PC-9 (cell line): ENCODE measurements around the gene PGM2. TPM values are rescaled to one million over a fixed set of nuclear protein-coding genes. Genes with fewer than 3 reads are reported as not detected.

Experiments
- BruUV-seq: library from RNA; stranded (reverse); fragments of 400-500 nt; replicated peaks from 2 replicates; lab custom pipeline; 2021; lab: Mats Ljungman, UMichigan
- CTCF ChIA-PET: fragments of 300-600 bp; sonication (Branson Sonifier 250); formaldehyde crosslinking; loops from one replicate; lab custom pipeline; 2022; ENCODE audit warnings: antibody characterized with exemption; lab: Charles Lee
- POLR2A ChIA-PET: fragments of 300-600 bp; sonication (Branson Sonifier 250); formaldehyde crosslinking; loops from one replicate; lab custom pipeline; 2022; ENCODE audit warnings: antibody characterized with exemption; ENCODE audit not compliant: unreplicated experiment; lab: Charles Lee
- DNase-seq, 2 experiments: peaks; one replicate each; pipeline versions ENCODE4 v3.0.0 to v3.0.0-alpha.2; 2015 to 2022; ENCODE audit warnings: mixed read lengths in 1 of 2
- H2AFZ ChIP-seq: fragments of 200-600 bp; sonication (generic); 2 replicates; pipeline ENCODE4 v1.8.1; 2017; ENCODE audit warnings: antibody characterized with exemption
- H3F3A ChIP-seq: fragments of 200-600 bp; sonication (generic); 2 replicates; pipeline ENCODE4 v1.8.1; 2017; ENCODE audit warnings: antibody characterized with exemption, mild to moderate bottlenecking, low read depth; ENCODE audit not compliant: insufficient read depth
- H3K27ac ChIP-seq: fragments of 200-600 bp; sonication (generic); 2 replicates; pipeline ENCODE4 v1.6.1; 2016; ENCODE audit warnings: mixed run types
- H3K27me3 ChIP-seq: fragments of 200-600 bp; sonication (generic); 2 replicates; pipeline ENCODE4 v1.6.1; 2016; ENCODE audit warnings: low read depth, mixed run types; ENCODE audit not compliant: insufficient read depth
- H3K36me3 ChIP-seq: fragments of 200-600 bp; sonication (generic); 2 replicates; pipeline ENCODE4 v1.6.1; 2016; ENCODE audit warnings: low read depth, mixed run types
- H3K4me1 ChIP-seq: fragments of 200-600 bp; sonication (generic); replicated peaks from 2 replicates; pipeline ENCODE4 v1.6.1; 2016; ENCODE audit warnings: mixed run types; ENCODE audit not compliant: insufficient read depth
- H3K4me2 ChIP-seq: fragments of 200-600 bp; sonication (generic); 2 replicates; pipeline ENCODE4 v1.6.1; 2017; ENCODE audit warnings: mixed run types
- H3K4me3 ChIP-seq: fragments of 200-600 bp; sonication (generic); 2 replicates; pipeline ENCODE4 v1.6.1; 2016; ENCODE audit warnings: mixed run types
- H3K79me2 ChIP-seq: fragments of 200-600 bp; sonication (generic); 2 replicates; pipeline ENCODE4 v1.6.1; 2017; ENCODE audit warnings: low read depth, mixed run types
- H3K9me2 ChIP-seq: fragments of 200-600 bp; sonication (generic); 2 replicates; pipeline ENCODE4 v1.8.1; 2017; ENCODE audit warnings: mild to moderate bottlenecking; ENCODE audit not compliant: insufficient read depth
- H3K9me3 ChIP-seq: fragments of 200-600 bp; sonication (generic); 2 replicates; pipeline ENCODE4 v1.8.1; 2016; ENCODE audit warnings: low read depth; ENCODE audit not compliant: insufficient read depth
- H4K20me1 ChIP-seq: fragments of 200-600 bp; sonication (generic); 2 replicates; pipeline ENCODE4 v1.8.1; 2017; ENCODE audit not compliant: insufficient read depth
- EZH2 ChIP-seq: fragments of 200-600 bp; sonication (generic); IDR thresholded peaks from 2 replicates; pipeline ENCODE4 v1.8.0; 2017; ENCODE audit warnings: antibody characterized with exemption, low read depth
- intact Hi-C: fragments of 100-400 bp; cut with micrococcal nuclease; formaldehyde crosslinking; loops from one replicate; pipeline ENCODE4 v1.10.0; 2022; ENCODE audit not compliant: unreplicated experiment
- total RNA-seq: library from RNA; stranded (reverse); gene quantifications from 2 replicates; pipeline ENCODE4 v1.2.3, GENCODE V29; 2021
- TF ChIP-seq, protein P1 (sequence below): fragments of 200-600 bp; sonication (generic); conservative IDR thresholded peaks from 2 replicates; pipeline ENCODE4 v1.6.1; 2017; ENCODE audit warnings: mixed run types, antibody characterized with exemption, mild to moderate bottlenecking, moderate library complexity

PGM2 gene
- total RNA-seq, 1 experiment from 2014 or later = 32.5 TPM

DNA sequence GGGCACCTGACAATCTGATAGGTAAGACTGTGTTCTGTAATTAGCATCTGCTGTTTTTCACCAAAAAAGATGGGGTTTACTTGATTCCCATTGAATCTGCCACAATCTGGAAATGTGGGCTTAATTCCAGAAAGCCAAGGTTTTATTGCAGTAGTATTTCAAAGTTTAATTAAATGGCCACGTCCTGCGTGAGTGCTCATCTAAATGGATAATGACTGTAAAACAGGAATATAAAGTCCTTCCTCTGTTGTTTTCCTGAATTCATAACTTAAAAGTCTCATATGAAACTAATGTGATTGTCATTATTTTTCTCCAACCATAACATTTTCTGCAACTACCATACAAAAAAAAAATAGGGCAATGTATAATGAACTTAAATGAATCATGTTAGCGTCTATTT, 2.4 kb downstream of the PGM2 start:
- H3K36me3 ChIP-seq = peaks cover 22% of the 10 kb centered on the region; the same call in 1 of the 2 replicates
- H3K4me2 ChIP-seq = peak overlapping the region; percentile 86; the same call in 1 of the 2 replicates
- BruUV-seq = no TSS peak
- no peak overlapping the region for H3K27ac ChIP-seq
- peaks cover 18% of the 10 kb centered on the region for H3K79me2 ChIP-seq
- H3K27me3 ChIP-seq = no peaks in the 10 kb centered on the region
- CTCF ChIA-PET = no interaction called here
- H2AFZ ChIP-seq = no peak overlapping the region
- no peaks in the 10 kb centered on the region for H3K9me3 ChIP-seq
- peaks cover 20% of the 10 kb centered on the region for H3K4me1 ChIP-seq
- H3K4me3 ChIP-seq = no peak overlapping the region
- TF ChIP-seq, protein P1, sequence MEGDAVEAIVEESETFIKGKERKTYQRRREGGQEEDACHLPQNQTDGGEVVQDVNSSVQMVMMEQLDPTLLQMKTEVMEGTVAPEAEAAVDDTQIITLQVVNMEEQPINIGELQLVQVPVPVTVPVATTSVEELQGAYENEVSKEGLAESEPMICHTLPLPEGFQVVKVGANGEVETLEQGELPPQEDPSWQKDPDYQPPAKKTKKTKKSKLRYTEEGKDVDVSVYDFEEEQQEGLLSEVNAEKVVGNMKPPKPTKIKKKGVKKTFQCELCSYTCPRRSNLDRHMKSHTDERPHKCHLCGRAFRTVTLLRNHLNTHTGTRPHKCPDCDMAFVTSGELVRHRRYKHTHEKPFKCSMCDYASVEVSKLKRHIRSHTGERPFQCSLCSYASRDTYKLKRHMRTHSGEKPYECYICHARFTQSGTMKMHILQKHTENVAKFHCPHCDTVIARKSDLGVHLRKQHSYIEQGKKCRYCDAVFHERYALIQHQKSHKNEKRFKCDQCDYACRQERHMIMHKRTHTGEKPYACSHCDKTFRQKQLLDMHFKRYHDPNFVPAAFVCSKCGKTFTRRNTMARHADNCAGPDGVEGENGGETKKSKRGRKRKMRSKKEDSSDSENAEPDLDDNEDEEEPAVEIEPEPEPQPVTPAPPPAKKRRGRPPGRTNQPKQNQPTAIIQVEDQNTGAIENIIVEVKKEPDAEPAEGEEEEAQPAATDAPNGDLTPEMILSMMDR = no peak
- TF ChIP-seq EZH2 = no peak
- H4K20me1 ChIP-seq = no peaks in the 10 kb centered on the region
- intact Hi-C loops = loop anchor here (5.0 kb wide), 1 partner anchor 63 kb away; the partner anchor contains the start of gene TBC1D1
- no peaks in the 10 kb centered on the region for H3F3A ChIP-seq
- POLR2A ChIA-PET = no interaction called here
- H3K9me2 ChIP-seq = no peaks in the 10 kb centered on the region
- no peak for DNase-seq

DNA sequence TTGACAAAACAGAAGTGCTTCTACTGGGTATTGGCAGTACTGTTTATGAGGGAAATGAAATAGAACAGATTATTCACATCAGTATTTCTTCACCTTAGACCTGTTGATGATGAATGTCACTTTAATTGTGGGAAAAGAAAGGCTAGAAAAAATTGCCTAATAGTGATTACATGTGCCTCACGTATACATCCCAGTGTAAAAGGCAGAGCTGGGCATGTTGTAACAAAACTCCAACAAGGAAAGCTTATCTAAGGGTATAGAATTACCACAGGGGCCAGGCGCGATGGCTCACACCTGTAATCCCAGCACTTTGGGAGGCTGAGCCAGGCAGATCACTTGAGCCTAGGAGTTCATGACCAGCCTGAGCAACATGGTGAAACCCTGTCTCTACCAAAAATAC, 4.2 kb downstream of the PGM2 start:
- DNase-seq = no peak

DNA sequence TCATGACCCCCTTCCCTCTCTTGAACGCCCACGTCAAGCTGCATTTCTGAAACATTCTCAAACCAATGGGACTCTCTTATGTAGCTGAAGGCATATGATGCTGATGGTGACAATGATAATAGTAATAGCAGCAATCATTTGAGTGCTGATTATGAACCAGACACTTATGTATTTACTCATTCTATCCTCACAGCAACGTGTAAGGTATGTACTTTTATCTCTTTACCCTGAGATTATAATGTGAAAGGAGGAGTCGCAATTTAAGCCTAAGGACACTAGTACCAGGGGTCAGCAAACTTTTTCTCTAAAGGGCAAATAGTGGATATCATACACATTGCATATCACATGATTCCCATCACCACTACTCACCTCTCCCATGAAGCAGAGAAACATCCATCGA, 8.5 kb downstream of the PGM2 start:
- no peaks in the 10 kb centered on the region for H3K9me2 ChIP-seq
- DNase-seq = no peak
- H3K4me2 ChIP-seq = no peak overlapping the region
- H2AFZ ChIP-seq = no peak overlapping the region
- CTCF ChIA-PET = interaction anchor here (0.6 kb wide), 1 partner anchor 56 kb away, joined by 4 read pairs; no protein-coding TSS in a partner anchor
- intact Hi-C loops = no loop called here
- H3K4me1 ChIP-seq = no peaks in the 10 kb centered on the region
- no peak overlapping the region for H3K27ac ChIP-seq
- POLR2A ChIA-PET = no interaction called here
- no peaks in the 10 kb centered on the region for H3F3A ChIP-seq
- no peak overlapping the region for H3K4me3 ChIP-seq
- H3K9me3 ChIP-seq = no peaks in the 10 kb centered on the region
- no peaks in the 10 kb centered on the region for H3K79me2 ChIP-seq
- no peaks in the 10 kb centered on the region for H3K27me3 ChIP-seq
- no TSS peak for BruUV-seq
- TF ChIP-seq, protein P1 = no peak
- no peak for TF ChIP-seq EZH2
- H4K20me1 ChIP-seq = no peaks in the 10 kb centered on the region
- peaks cover 29% of the 10 kb centered on the region for H3K36me3 ChIP-seq

More for the DNA sequence above, 4.2 kb downstream of the PGM2 start:
- CTCF ChIA-PET = interaction anchor here (0.7 kb wide), 1 partner anchor 166 kb away, joined by 3 read pairs; no protein-coding TSS in a partner anchor
- Histone ChIP-seq H3K9me3 (no peaks in the 10 kb centered on the region), H4K20me1 (no peaks in the 10 kb centered on the region), H3K36me3 (peaks cover 32% of the 10 kb centered on the region), H3K4me3 (no peak overlapping the region), H3K79me2 (peaks cover 18% of the 10 kb centered on the region), H3K27ac (no peak overlapping the region), H3K4me2 (no peak overlapping the region), H2AFZ (no peak overlapping the region), H3K9me2 (no peaks in the 10 kb centered on the region), H3K27me3 (no peaks in the 10 kb centered on the region), H3K4me1 (peaks cover 14% of the 10 kb centered on the region), H3F3A (no peaks in the 10 kb centered on the region)
- intact Hi-C loops = no loop called here
- POLR2A ChIA-PET = interaction anchor here (0.6 kb wide), 1 partner anchor 56 kb away, joined by 3 read pairs; no protein-coding TSS in a partner anchor
- no TSS peak for BruUV-seq
- no peak for TF ChIP-seq EZH2
- TF ChIP-seq, protein P1 = no peak
